Dermis microvascular lymphatic vessel endothelial cell (primary cell): ENCODE data around the gene VASH2. TPM values are rescaled to one million over a fixed set of nuclear protein-coding genes. Genes with fewer than 3 reads are reported as not detected.
A peak's percentile ranks its signal among the peaks of the same experiment; 100 is the strongest.
"Not testable (repeated sequence)": the region's sequence is repeated elsewhere in the genome, so short reads cannot be mapped to it uniquely, and the experiment has no call there.

Source experiments
- DNase-seq, 2 donors: peaks; one replicate each; pipeline versions ENCODE4 v3.0.0 to v3.0.0-alpha.2; 2010; ENCODE audit warnings: low read depth in 2 of 2
- total RNA-seq: library from RNA; depleted of rRNA; stranded (reverse); fragments of >200 nt; gene quantifications from 2 replicates; pipeline ENCODE4 v1.2.1, GENCODE V29; 2014

Gene VASH2
- total RNA-seq, 1 donor from 2014 or later: 0.13 TPM

GRCh38 chr1:212980123-212980785, 29.9 kb downstream of the VASH2 start:
- DNase-seq: peak in 1 of 2 donors; percentile 7

- DNase-seq: no peak
These were observed 30.7 kb downstream of the VASH2 start for GRCh38 chr1:212981025-212981495.

- DNase-seq: no peak
These were observed 31.4 kb downstream of the VASH2 start for GRCh38 chr1:212981571-212982328.

- no peak for DNase-seq
These were observed 32.2 kb downstream of the VASH2 start for GRCh38 chr1:212982430-212983152.

- DNase-seq: no peak
These were observed 33.1 kb downstream of the VASH2 start for GRCh38 chr1:212983482-212983881.

- DNase-seq: no peak
These were observed 34.4 kb downstream of the VASH2 start for GRCh38 chr1:212984522-212985291.

GRCh38 chr1:212986551-212986950, 36.2 kb downstream of the VASH2 start:
- no peak for DNase-seq

GRCh38 chr1:212987702-212988322, 37.5 kb downstream of the VASH2 start:
- DNase-seq: no peak

GRCh38 chr1:212990276-212990675, 39.9 kb downstream of the VASH2 start:
- DNase-seq: no peak

GRCh38 chr1:212993960-212994359, 43.6 kb downstream of the VASH2 start:
- not testable (repeated sequence) for DNase-seq

- DNase-seq: no peak
These were observed 44.6 kb downstream of the VASH2 start for GRCh38 chr1:212994926-212995325.

- no peak for DNase-seq
These were observed 52.9 kb downstream of the VASH2 start for GRCh38 chr1:213003256-213003655.

GRCh38 chr1:213008564-213008963, 58.2 kb downstream of the VASH2 start:
- DNase-seq: no peak

GRCh38 chr1:213014642-213015041, 64.3 kb downstream of the VASH2 start:
- peak in 1 of 2 donors; percentile 13 for DNase-seq

GRCh38 chr1:213015099-213016050, 65.0 kb downstream of the VASH2 start, which contains the start of gene ANGEL2:
Gene ANGEL2, minus strand, starts transcription at chr1:213015867. Its CDS starts 196 bp downstream, at chr1:213015671.
- DNase-seq: peak; percentile 92 to 96

GRCh38 chr1:213017447-213018273, 67.3 kb downstream of the VASH2 start:
- no peak for DNase-seq

GRCh38 chr1:213019450-213019849, 69.1 kb downstream of the VASH2 start:
- no peak for DNase-seq

- no peak for DNase-seq
These were observed 69.7 kb downstream of the VASH2 start for GRCh38 chr1:213020016-213020415.

- not testable (repeated sequence) for DNase-seq
These were observed 76.7 kb downstream of the VASH2 start for GRCh38 chr1:213027024-213027423.
